ENCODE data around the gene NUPR1. TPM values are rescaled to one million over a fixed set of nuclear protein-coding genes. Genes with fewer than 3 reads are reported as not detected.

Gene NUPR1
- total RNA-seq, 4 donors from 2014 or later: 33.0 to 64.3 (median 42.2) TPM

DNA sequence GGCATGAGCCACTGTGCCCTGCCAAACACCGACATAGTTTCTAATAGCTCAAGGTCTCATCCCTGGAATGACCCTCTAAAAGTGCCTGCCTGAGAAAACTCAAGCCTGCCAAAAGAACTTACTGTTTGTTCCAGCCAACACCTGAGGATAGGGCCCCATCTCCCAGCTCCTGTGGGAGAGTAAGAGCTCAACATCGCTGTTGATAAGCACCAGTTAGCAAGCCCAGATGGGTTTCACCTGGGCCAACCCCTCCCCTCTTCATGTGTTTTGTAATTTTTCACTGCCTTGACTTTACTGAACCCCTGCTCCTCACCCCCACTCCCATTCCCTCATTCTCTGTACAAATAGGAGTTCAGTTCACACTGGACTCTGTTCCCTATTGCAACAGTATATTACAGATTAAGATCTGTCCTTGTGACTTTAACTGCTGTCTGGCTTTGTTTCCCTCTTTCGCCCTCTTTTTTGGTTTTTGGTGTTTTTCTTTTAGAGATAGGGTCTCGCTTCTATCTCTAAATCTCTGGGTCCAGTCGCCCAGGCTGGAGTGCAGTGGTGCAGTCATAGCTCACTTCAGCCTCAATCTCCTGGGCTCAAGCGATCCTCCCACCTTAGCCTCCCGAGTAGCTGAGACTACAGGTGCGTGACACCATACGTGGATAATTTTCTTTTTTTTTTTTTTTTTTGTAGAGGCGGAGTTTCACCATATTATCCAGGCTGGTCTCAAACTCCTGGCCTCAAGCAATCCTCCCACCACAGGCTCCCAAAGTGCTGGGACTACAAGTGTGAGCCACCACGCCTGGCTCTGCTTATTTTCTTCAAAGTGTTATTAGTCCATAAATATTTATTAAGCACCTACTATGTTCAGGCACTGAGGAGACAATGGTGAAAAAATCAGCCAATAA, 12.3 kb downstream of the NUPR1 start:
- no peak overlapping the region for H3K27ac ChIP-seq

DNA sequence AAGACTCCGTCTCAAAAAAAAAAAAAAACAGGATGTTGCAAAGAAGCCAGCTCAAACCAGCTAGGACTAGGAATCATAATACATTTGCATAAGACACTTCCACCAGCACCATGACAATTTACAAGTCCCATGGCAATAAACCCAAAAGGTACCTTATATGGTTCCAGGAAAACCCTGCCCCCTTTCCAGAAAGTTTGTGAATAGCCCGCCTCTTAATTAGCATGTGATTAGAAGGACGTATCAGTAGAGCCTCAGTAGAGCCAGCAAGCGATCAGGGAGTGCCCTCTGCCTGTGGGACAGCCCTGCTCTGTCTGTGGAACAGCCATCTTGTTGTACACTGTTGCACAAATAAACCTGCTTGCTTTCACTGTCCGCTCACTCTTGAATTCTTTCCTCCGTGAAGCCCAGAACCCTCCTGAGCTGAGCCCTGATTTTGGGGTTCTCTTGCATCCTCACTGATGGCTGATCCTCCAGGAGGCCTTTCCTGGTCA, 14.0 kb downstream of the NUPR1 start:
- TF ChIP-seq POLR2A (IDR thresholded peaks at IDR 0.05) (no peak), POLR2AphosphoS5 (IDR thresholded peaks at IDR 0.05) (no peak), EP300 (IDR thresholded peaks at IDR 0.05) (no peak)
- TF ChIP-seq, protein P1, sequence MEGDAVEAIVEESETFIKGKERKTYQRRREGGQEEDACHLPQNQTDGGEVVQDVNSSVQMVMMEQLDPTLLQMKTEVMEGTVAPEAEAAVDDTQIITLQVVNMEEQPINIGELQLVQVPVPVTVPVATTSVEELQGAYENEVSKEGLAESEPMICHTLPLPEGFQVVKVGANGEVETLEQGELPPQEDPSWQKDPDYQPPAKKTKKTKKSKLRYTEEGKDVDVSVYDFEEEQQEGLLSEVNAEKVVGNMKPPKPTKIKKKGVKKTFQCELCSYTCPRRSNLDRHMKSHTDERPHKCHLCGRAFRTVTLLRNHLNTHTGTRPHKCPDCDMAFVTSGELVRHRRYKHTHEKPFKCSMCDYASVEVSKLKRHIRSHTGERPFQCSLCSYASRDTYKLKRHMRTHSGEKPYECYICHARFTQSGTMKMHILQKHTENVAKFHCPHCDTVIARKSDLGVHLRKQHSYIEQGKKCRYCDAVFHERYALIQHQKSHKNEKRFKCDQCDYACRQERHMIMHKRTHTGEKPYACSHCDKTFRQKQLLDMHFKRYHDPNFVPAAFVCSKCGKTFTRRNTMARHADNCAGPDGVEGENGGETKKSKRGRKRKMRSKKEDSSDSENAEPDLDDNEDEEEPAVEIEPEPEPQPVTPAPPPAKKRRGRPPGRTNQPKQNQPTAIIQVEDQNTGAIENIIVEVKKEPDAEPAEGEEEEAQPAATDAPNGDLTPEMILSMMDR (IDR thresholded peaks at IDR 0.05): no peak

More for the DNA sequence above, 12.3 kb downstream of the NUPR1 start:
- DNase-seq (ENCODE audit: low spot score in 2 of 2): no peak
- H3K9me3 ChIP-seq: no peaks in the 10 kb centered on the region
- H3K36me3 ChIP-seq: peaks cover 4% of the 10 kb centered on the region
- 85% methylated on average over 11 of the region's 11 CpGs for WGBS
- no peak overlapping the region for H3K4me3 ChIP-seq
- TF ChIP-seq, protein P1 (IDR thresholded peaks at IDR 0.05): no peak
- TF ChIP-seq POLR2A (IDR thresholded peaks at IDR 0.05) (no peak), EP300 (IDR thresholded peaks at IDR 0.05) (no peak), POLR2AphosphoS5 (IDR thresholded peaks at IDR 0.05) (no peak)
- peaks cover 3% of the 10 kb centered on the region for H3K4me1 ChIP-seq
- no peaks in the 10 kb centered on the region for H3K27me3 ChIP-seq

DNA sequence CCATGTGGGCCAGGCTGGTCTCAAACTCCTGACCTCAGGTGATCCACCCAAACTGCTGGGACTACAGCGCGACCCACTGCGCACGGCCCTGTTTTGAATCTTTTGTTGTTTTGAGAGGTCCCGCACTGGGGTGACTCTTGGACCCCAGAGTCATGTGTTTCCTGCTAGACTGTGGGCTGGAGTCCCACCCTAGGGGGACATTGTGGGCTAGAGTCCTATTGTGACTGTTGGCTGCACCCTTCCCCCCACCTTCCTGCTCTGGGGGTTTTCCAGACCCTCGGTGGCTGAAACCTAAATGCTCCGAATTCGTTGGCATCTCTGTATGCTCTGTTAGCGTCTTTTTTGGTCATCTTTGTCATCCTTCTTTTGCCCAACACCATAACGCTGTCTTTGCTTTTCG, 16.0 kb downstream of the NUPR1 start:
- no peak overlapping the region for H3K27ac ChIP-seq
- no peaks in the 10 kb centered on the region for H3K9me3 ChIP-seq
- 82% methylated on average over 11 of the region's 11 CpGs for WGBS
- TF ChIP-seq, protein P1 (IDR thresholded peaks at IDR 0.05): no peak
- no peak for TF ChIP-seq POLR2A (IDR thresholded peaks at IDR 0.05)
- no peaks in the 10 kb centered on the region for H3K27me3 ChIP-seq
- H3K36me3 ChIP-seq: peaks cover 4% of the 10 kb centered on the region
- peaks cover 3% of the 10 kb centered on the region for H3K4me1 ChIP-seq
- no peak for DNase-seq (ENCODE audit: low spot score in 2 of 2)
- H3K4me3 ChIP-seq: no peak overlapping the region

More for the DNA sequence above, 14.0 kb downstream of the NUPR1 start:
- no peak for DNase-seq (ENCODE audit: low spot score in 2 of 2)
- WGBS: 75% methylated on average over 6 of the region's 6 CpGs
- no peaks in the 10 kb centered on the region for H3K27me3 ChIP-seq
- H3K4me3 ChIP-seq: no peak overlapping the region
- no peak overlapping the region for H3K27ac ChIP-seq
- peaks cover 4% of the 10 kb centered on the region for H3K36me3 ChIP-seq
- peaks cover 3% of the 10 kb centered on the region for H3K4me1 ChIP-seq
- H3K9me3 ChIP-seq: no peaks in the 10 kb centered on the region

DNA sequence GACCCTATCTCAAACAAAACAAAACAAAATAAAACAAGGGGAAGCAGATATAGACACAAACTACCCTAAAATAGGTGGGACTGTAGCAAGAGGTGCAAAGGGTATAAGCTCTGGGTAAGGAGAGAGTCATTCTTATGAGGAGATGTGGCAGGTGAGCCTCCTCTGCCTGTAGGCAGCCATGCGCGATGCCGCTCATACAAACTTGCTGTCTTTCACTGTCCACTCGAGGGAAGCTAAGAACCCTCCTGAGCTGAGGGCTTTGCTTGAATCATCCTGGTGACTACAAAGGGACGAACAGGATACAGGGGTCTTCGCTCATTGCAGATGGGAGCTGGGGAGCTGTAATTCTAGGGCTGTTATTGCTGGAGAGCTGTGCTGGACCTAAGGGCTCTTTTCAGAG, 17.3 kb downstream of the NUPR1 start:
- H3K4me1 ChIP-seq: peaks cover 3% of the 10 kb centered on the region

DNA sequence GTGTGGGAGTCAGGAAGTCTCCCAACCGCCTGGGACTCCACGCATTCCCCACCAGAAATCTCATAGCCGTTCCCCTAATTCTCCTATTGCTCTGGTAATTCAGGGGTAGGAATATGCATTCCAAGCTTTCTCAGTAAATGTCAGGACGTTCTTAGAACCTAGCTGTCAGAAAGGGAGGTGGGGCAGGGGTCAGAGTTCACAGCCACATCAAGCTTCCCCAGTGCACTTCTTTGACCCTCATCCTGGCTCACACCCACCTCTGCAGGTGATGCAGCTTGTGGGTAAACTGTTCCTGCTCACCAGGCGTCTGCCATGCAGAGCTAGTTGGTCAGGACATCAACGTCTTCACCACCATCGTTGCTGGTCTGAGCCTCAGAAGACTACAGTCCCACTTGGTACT, 18.1 kb downstream of the NUPR1 start:
- H3K4me3 ChIP-seq: no peak overlapping the region
- H3K4me1 ChIP-seq: peaks cover 3% of the 10 kb centered on the region
- TF ChIP-seq POLR2A (IDR thresholded peaks at IDR 0.05): no peak
- TF ChIP-seq POLR2AphosphoS5 (IDR thresholded peaks at IDR 0.05): no peak
- no peak for TF ChIP-seq EP300 (IDR thresholded peaks at IDR 0.05)
- TF ChIP-seq, protein P1 (IDR thresholded peaks at IDR 0.05): no peak
- H3K27me3 ChIP-seq: no peaks in the 10 kb centered on the region
- H3K27ac ChIP-seq: no peak overlapping the region
- 78% methylated on average over 7 of the region's 7 CpGs for WGBS
- H3K36me3 ChIP-seq: no peaks in the 10 kb centered on the region
- H3K9me3 ChIP-seq: no peaks in the 10 kb centered on the region
- no peak for DNase-seq (ENCODE audit: low spot score in 2 of 2)

More for the DNA sequence above, 17.3 kb downstream of the NUPR1 start:
- Histone ChIP-seq H3K9me3 (no peaks in the 10 kb centered on the region), H3K36me3 (no peaks in the 10 kb centered on the region), H3K27me3 (no peaks in the 10 kb centered on the region), H3K27ac (no peak overlapping the region), H3K4me3 (no peak overlapping the region)
- DNase-seq (ENCODE audit: low spot score in 2 of 2): no peak
- no peak for TF ChIP-seq POLR2A (IDR thresholded peaks at IDR 0.05)
- TF ChIP-seq, protein P1 (IDR thresholded peaks at IDR 0.05): no peak
- TF ChIP-seq EP300 (IDR thresholded peaks at IDR 0.05): no peak
- no peak for TF ChIP-seq POLR2AphosphoS5 (IDR thresholded peaks at IDR 0.05)
- whole genome bisulfite sequencing: 89% methylated on average over 6 of the region's 6 CpGs
